G401.6 (cell line): ENCODE measurements around the gene SLC6A7.

Experiments
- FAIRE-seq: peaks from 2 replicates; lab custom pipeline; 2012; peaks lifted over from hg19 to GRCh38; lab: Jason Lieb, UNC

SLC6A7 gene

GRCh38 chr5:150175076-150175475 is 14.8 kb upstream of the SLC6A7 start:
- FAIRE-seq: no peak

- FAIRE-seq: no peak
These were observed 14.3 kb upstream of the SLC6A7 start for GRCh38 chr5:150175536-150175935.

GRCh38 chr5:150176745-150177477 is 13.0 kb upstream of the SLC6A7 start:
- no peak for FAIRE-seq

- no peak for FAIRE-seq
These were observed 12.1 kb upstream of the SLC6A7 start for GRCh38 chr5:150177721-150178120.

GRCh38 chr5:150178262-150178661 is 11.6 kb upstream of the SLC6A7 start:
- no peak for FAIRE-seq

- no peak for FAIRE-seq
These were observed 10.7 kb upstream of the SLC6A7 start for GRCh38 chr5:150179019-150179620.

- no peak for FAIRE-seq
These were observed 9.4 kb upstream of the SLC6A7 start for GRCh38 chr5:150180241-150181026.

- no peak for FAIRE-seq
These were observed 8.8 kb upstream of the SLC6A7 start for GRCh38 chr5:150181027-150181426.

GRCh38 chr5:150181766-150182545 is 7.9 kb upstream of the SLC6A7 start:
- no peak for FAIRE-seq

GRCh38 chr5:150182774-150183173 is 7.1 kb upstream of the SLC6A7 start:
- no peak for FAIRE-seq

GRCh38 chr5:150183436-150183835 is 6.4 kb upstream of the SLC6A7 start:
- FAIRE-seq: no peak

GRCh38 chr5:150184006-150184405 is 5.9 kb upstream of the SLC6A7 start:
- FAIRE-seq: no peak

- FAIRE-seq: no peak
These were observed 4.6 kb upstream of the SLC6A7 start for GRCh38 chr5:150184990-150185912.

- no peak for FAIRE-seq
These were observed 3.7 kb upstream of the SLC6A7 start for GRCh38 chr5:150186137-150186536.

GRCh38 chr5:150186897-150187296 is 3.0 kb upstream of the SLC6A7 start:
- no peak for FAIRE-seq

- no peak for FAIRE-seq
These were observed 1.6 kb upstream of the SLC6A7 start for GRCh38 chr5:150188146-150188842.

GRCh38 chr5:150189326-150189725 is 536 bp upstream of the SLC6A7 start:
- no peak for FAIRE-seq

- no peak for FAIRE-seq
These were observed 679 bp downstream of the SLC6A7 start for GRCh38 chr5:150190503-150190979.

GRCh38 chr5:150190987-150191386 is 1.1 kb downstream of the SLC6A7 start:
- FAIRE-seq: no peak

GRCh38 chr5:150192462-150192861 is 2.6 kb downstream of the SLC6A7 start:
- no peak for FAIRE-seq
